Measurements from ENCODE around the gene NME4. TPM values are rescaled to one million over a fixed set of nuclear protein-coding genes. Genes with fewer than 3 reads are reported as not detected.

Gene NME4
- total RNA-seq, 3 donors from 2014 or later (not counting 1 experiment from before 2014, with no cell fraction given) = 10.7 to 27.4 (median 25.4) TPM

- intact Hi-C loops (cut with micrococcal nuclease) = no loop called here
- H3K36me3 Mint-ChIP-seq = no peaks in the 10 kb centered on the region
- H3K27me3 ChIP-seq (ENCODE audit: control insufficient read depth, insufficient read depth, low read length) = no peaks in the 10 kb centered on the region
- TF ChIP-seq, protein P1, sequence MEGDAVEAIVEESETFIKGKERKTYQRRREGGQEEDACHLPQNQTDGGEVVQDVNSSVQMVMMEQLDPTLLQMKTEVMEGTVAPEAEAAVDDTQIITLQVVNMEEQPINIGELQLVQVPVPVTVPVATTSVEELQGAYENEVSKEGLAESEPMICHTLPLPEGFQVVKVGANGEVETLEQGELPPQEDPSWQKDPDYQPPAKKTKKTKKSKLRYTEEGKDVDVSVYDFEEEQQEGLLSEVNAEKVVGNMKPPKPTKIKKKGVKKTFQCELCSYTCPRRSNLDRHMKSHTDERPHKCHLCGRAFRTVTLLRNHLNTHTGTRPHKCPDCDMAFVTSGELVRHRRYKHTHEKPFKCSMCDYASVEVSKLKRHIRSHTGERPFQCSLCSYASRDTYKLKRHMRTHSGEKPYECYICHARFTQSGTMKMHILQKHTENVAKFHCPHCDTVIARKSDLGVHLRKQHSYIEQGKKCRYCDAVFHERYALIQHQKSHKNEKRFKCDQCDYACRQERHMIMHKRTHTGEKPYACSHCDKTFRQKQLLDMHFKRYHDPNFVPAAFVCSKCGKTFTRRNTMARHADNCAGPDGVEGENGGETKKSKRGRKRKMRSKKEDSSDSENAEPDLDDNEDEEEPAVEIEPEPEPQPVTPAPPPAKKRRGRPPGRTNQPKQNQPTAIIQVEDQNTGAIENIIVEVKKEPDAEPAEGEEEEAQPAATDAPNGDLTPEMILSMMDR (IDR thresholded peaks at IDR 0.05) = no peak
- H3K27me3 Mint-ChIP-seq (ENCODE audit: low read depth in 2 of 2) = no peaks in the 10 kb centered on the region
- no peak for ATAC-seq
- peaks cover 41% of the 10 kb centered on the region for H3K4me1 ChIP-seq (ENCODE audit: control insufficient read depth, insufficient read depth, low read length)
- 58% methylated on average over 29 of the region's 29 CpGs for WGBS (ENCODE audit: insufficient coverage)
- no peak overlapping the region for H3K4me3 ChIP-seq (ENCODE audit: low read length)
- peaks cover 19 to 31% of the 10 kb centered on the region in 2 donors for H3K4me1 Mint-ChIP-seq
- peak overlapping the region in 1 of 2 donors; percentile 65 for H3K27ac Mint-ChIP-seq
- H3K36me3 ChIP-seq (ENCODE audit: control insufficient read depth, insufficient read depth, low read length) = no peaks in the 10 kb centered on the region
- H3K9me3 ChIP-seq (ENCODE audit: control insufficient read depth, insufficient read depth, low read length) = no peaks in the 10 kb centered on the region
- DNase-seq = peak in 1 of 2 donors; percentile 58
- no peaks in the 10 kb centered on the region for H3K9me3 Mint-ChIP-seq
- no peak overlapping the region for H3K27ac ChIP-seq (ENCODE audit: low read length)
- peak overlapping the region; percentile 74 for H3K4me3 Mint-ChIP-seq
Observed at GRCh38 chr16:397736-398332, 835 bp downstream of the NME4 start.

DNA sequence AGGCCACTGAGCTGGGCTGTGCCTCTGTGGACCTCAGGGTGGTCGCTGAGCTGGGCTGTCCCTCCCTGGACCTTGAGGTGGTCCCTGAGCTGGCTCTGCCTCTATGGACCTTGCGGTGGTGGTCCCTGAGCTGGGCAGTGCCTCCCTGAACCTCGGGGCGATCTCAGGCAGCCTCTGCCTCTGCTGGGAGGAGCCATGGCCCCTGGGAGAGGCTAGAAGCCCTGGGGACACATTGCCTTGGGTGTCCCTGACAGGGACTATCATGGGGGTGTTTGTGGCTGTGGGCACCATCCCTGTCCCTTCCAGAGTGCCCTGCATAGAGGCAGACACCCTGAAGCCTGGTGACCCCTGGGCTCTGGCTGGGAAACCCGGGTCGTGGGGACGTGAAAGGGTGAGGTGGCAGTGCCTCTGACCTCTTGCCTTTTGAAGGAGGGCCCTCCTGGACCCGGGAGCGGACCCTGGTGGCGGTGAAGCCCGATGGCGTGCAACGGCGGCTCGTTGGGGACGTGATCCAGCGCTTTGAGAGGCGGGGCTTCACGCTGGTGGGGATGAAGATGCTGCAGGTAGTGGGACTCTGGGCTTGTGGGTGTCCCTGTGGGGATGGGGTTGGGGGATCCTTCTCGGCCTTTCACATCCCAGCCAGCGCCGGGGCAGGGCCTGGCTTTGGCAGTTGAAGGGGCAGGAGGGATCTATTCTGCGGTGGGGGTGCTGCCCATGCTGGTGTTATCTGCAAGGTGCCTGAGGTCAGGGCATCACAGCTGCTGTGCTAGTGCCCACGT lies 1.8 kb downstream of the NME4 start:
- ATAC-seq = no peak
- peak overlapping the region in 1 of 2 donors; percentile 65 for H3K27ac Mint-ChIP-seq
- 88% methylated on average over 24 of the region's 24 CpGs for WGBS (ENCODE audit: insufficient coverage)

DNA sequence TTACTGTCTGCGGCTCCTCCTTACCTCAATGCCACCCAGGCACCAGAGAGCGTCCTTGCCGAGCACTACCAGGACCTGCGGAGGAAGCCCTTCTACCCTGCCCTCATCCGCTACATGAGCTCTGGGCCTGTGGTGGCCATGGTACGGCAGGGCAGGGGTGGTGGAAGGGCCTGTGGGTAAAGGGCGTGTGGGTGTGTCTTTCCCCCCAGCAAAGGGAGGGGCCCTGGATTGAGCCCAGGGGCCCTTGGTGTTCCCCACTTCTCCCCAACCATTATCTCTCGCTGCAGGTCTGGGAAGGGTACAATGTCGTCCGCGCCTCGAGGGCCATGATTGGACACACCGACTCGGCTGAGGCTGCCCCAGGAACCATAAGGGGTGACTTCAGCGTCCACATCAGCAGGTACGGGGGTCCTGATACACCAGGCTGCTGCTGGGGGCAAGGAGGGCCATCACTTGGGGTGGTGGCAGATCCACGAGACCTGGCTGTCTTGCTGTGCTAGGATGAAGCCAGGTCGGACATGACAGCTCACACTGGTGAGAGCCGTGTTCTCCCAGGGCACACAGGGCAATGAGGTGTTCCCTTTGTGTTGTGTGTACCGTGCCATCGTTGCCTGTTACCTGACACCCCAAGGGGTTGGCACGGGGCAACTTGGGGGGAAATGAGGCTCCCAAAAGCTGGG lies 2.5 kb downstream of the NME4 start:
- Mint-ChIP-seq H3K27ac (peak overlapping the region in 1 of 2 donors; percentile 65), H3K36me3 (no peaks in the 10 kb centered on the region), H3K27me3 (ENCODE audit: low read depth in 2 of 2) (no peaks in the 10 kb centered on the region), H3K4me1 (peaks cover 16 to 27% of the 10 kb centered on the region in 2 donors), H3K4me3 (peak overlapping the region; percentile 88), H3K9me3 (no peaks in the 10 kb centered on the region)
- Histone ChIP-seq H3K9me3 (ENCODE audit: control insufficient read depth, insufficient read depth, low read length) (no peaks in the 10 kb centered on the region), H3K4me1 (ENCODE audit: control insufficient read depth, insufficient read depth, low read length) (peaks cover 37% of the 10 kb centered on the region), H3K27me3 (ENCODE audit: control insufficient read depth, insufficient read depth, low read length) (no peaks in the 10 kb centered on the region), H3K4me3 (ENCODE audit: low read length) (no peak overlapping the region), H3K27ac (ENCODE audit: low read length) (peak overlapping the region; percentile 87), H3K36me3 (ENCODE audit: control insufficient read depth, insufficient read depth, low read length) (no peaks in the 10 kb centered on the region)
- DNase-seq (peak in 1 of 2 donors; percentile 29), ATAC-seq (no peak)
- TF ChIP-seq, protein P1 (IDR thresholded peaks at IDR 0.05) = no peak
- WGBS (ENCODE audit: insufficient coverage) = 85% methylated on average over 18 of the region's 22 CpGs
- intact Hi-C loops (cut with micrococcal nuclease) = no loop called here

More for the DNA sequence above, 1.8 kb downstream of the NME4 start:
- Mint-ChIP-seq H3K4me1 (peaks cover 16 to 27% of the 10 kb centered on the region in 2 donors), H3K9me3 (no peaks in the 10 kb centered on the region), H3K4me3 (peak overlapping the region; percentile 74), H3K36me3 (no peaks in the 10 kb centered on the region), H3K27me3 (ENCODE audit: low read depth in 2 of 2) (no peaks in the 10 kb centered on the region)
- H3K9me3 ChIP-seq (ENCODE audit: control insufficient read depth, insufficient read depth, low read length) = no peaks in the 10 kb centered on the region
- TF ChIP-seq, protein P1 (IDR thresholded peaks at IDR 0.05) = no peak
- intact Hi-C loops (cut with micrococcal nuclease) = no loop called here
- peak in 1 of 2 donors; percentile 36 for DNase-seq
- H3K4me3 ChIP-seq (ENCODE audit: low read length) = no peak overlapping the region
- no peaks in the 10 kb centered on the region for H3K36me3 ChIP-seq (ENCODE audit: control insufficient read depth, insufficient read depth, low read length)
- peaks cover 37% of the 10 kb centered on the region for H3K4me1 ChIP-seq (ENCODE audit: control insufficient read depth, insufficient read depth, low read length)
- H3K27ac ChIP-seq (ENCODE audit: low read length) = no peak overlapping the region
- no peaks in the 10 kb centered on the region for H3K27me3 ChIP-seq (ENCODE audit: control insufficient read depth, insufficient read depth, low read length)

Data from natural killer cell (primary cell).